H9 (cell line): ENCODE results near the gene GNA12. TPM values are rescaled to one million over a fixed set of nuclear protein-coding genes. Genes with fewer than 3 reads are reported as not detected.
A peak's percentile ranks its signal among the peaks of the same experiment; 100 is the strongest.
"Not testable (repeated sequence)": the region's sequence is repeated elsewhere in the genome, so short reads cannot be mapped to it uniquely, and the experiment has no call there.

Experiments
- DNase-seq: peaks from one replicate; pipeline ENCODE4 v3.0.0-alpha.2; 2017
- H2AFZ ChIP-seq: one replicate; pipeline ENCODE4 v1.6.1; 2013; ENCODE audit warnings: mild to moderate bottlenecking, low read length, control low read depth, moderate library complexity
- H2AK5ac ChIP-seq: 2 replicates; pipeline ENCODE4 v1.6.1; 2013; ENCODE audit warnings: low read length, control low read depth, mixed read lengths; ENCODE audit not compliant: insufficient read length
- H2BK120ac ChIP-seq: one replicate; pipeline ENCODE4 v1.6.1; 2013; ENCODE audit warnings: low read depth, mild to moderate bottlenecking, low read length, control low read depth, inconsistent platforms; ENCODE audit not compliant: poor library complexity, severe bottlenecking
- H2BK12ac ChIP-seq: 2 replicates; pipeline ENCODE4 v1.6.1; 2013; ENCODE audit warnings: low read length, control low read depth, mixed read lengths, low read depth; ENCODE audit not compliant: insufficient read length
- H2BK15ac ChIP-seq: 2 replicates; pipeline ENCODE4 v1.6.1; 2013; ENCODE audit warnings: low read depth, low read length, control low read depth
- H2BK20ac ChIP-seq: one replicate; pipeline ENCODE4 v1.6.1; 2013; ENCODE audit warnings: low read depth, mild to moderate bottlenecking, low read length, control low read depth, inconsistent platforms; ENCODE audit not compliant: poor library complexity, severe bottlenecking
- H2BK5ac ChIP-seq: 2 replicates; pipeline ENCODE4 v1.6.1; 2013; ENCODE audit warnings: low read length, control low read depth, mixed read lengths; ENCODE audit not compliant: insufficient read length
- H3K14ac ChIP-seq: 2 replicates; pipeline ENCODE4 v1.6.1; 2013; ENCODE audit warnings: low read length, control low read depth; ENCODE audit not compliant: insufficient read depth
- H3K18ac ChIP-seq: 2 replicates; pipeline ENCODE4 v1.6.1; 2013; ENCODE audit warnings: low read depth, mild to moderate bottlenecking, mixed read lengths, low read length, control low read depth; ENCODE audit not compliant: insufficient read length
- H3K23ac ChIP-seq: 2 replicates; pipeline ENCODE4 v1.6.1; 2013; ENCODE audit warnings: low read length, control low read depth, mixed read lengths, low read depth; ENCODE audit not compliant: insufficient read length
- H3K23me2 ChIP-seq: 2 replicates; pipeline ENCODE4 v1.6.1; 2013; ENCODE audit warnings: low read depth, mild to moderate bottlenecking, mixed read lengths, low read length, control low read depth; ENCODE audit not compliant: insufficient read length, poor library complexity, severe bottlenecking
- H3K27ac ChIP-seq: 2 replicates; pipeline ENCODE4 v1.5.1; 2013; ENCODE audit warnings: low read length, control low read depth, mixed read lengths, low read depth; ENCODE audit not compliant: insufficient read length
- H3K27me3 ChIP-seq: 2 replicates; pipeline ENCODE4 v1.6.1; 2013; ENCODE audit warnings: low read length, control low read depth, inconsistent platforms; ENCODE audit not compliant: insufficient read depth
- H3K4ac ChIP-seq: 2 replicates; pipeline ENCODE4 v1.6.1; 2013; ENCODE audit warnings: low read depth, mild to moderate bottlenecking, control low read depth, inconsistent platforms, low read length, moderate library complexity
- H3K4me1 ChIP-seq: 2 replicates; pipeline ENCODE4 v1.6.1; 2013; ENCODE audit warnings: low read length, control low read depth, inconsistent platforms; ENCODE audit not compliant: insufficient read depth
- H3K4me2 ChIP-seq: 2 replicates; pipeline ENCODE4 v1.6.1; 2013; ENCODE audit warnings: low read length, control low read depth, mixed read lengths; ENCODE audit not compliant: insufficient read length, insufficient read depth
- H3K56ac ChIP-seq: 2 replicates; pipeline ENCODE4 v1.6.1; 2013; ENCODE audit warnings: low read depth, mild to moderate bottlenecking, mixed read lengths, low read length, control low read depth; ENCODE audit not compliant: insufficient read length
- H3K79me1 ChIP-seq: 2 replicates; pipeline ENCODE4 v1.6.1; 2013; ENCODE audit warnings: low read depth, mild to moderate bottlenecking, moderate library complexity, low read length, control low read depth, inconsistent platforms; ENCODE audit not compliant: insufficient read depth, poor library complexity, severe bottlenecking
- H3K79me2 ChIP-seq: 2 replicates; pipeline ENCODE4 v1.6.1; 2013; ENCODE audit warnings: low read length, control low read depth, inconsistent platforms; ENCODE audit not compliant: insufficient read depth
- H3K9ac ChIP-seq: 2 replicates; pipeline ENCODE4 v1.6.1; 2013; ENCODE audit warnings: low read length, control low read depth, mixed read lengths; ENCODE audit not compliant: insufficient read length; ENCODE audit errors: extremely low read depth
- H3K9me3 ChIP-seq: one replicate; pipeline ENCODE4 v1.6.1; 2013; ENCODE audit warnings: low read depth, low read length, inconsistent platforms; ENCODE audit not compliant: control insufficient read depth
- H3T11ph ChIP-seq: one replicate; pipeline ENCODE4 v1.6.1; 2013; ENCODE audit warnings: mild to moderate bottlenecking, low read length, control low read depth, inconsistent platforms
- H4K20me1 ChIP-seq: one replicate; pipeline ENCODE4 v1.6.1; 2013; ENCODE audit not compliant: control insufficient read depth, insufficient read length, insufficient read depth
- H4K5ac ChIP-seq: 2 replicates; pipeline ENCODE4 v1.6.1; 2013; ENCODE audit warnings: low read depth, mild to moderate bottlenecking, mixed read lengths, low read length, control low read depth; ENCODE audit not compliant: insufficient read length
- H4K8ac ChIP-seq: replicated peaks from 2 replicates; pipeline ENCODE4 v1.6.1; 2013; ENCODE audit warnings: low read length, control low read depth, mixed read lengths, low read depth; ENCODE audit not compliant: insufficient read length
- H4K91ac ChIP-seq: 2 replicates; pipeline ENCODE4 v1.6.1; 2013; ENCODE audit warnings: low read depth, mild to moderate bottlenecking, moderate library complexity, mixed read lengths, low read length, control low read depth; ENCODE audit not compliant: insufficient read length
- H3K27ac Mint-ChIP-seq, 3 experiments: 2 replicates in 2 of 3; 3 replicates in 1 of 3; pipeline ENCODE4 v1.8.0; 2020 to 2021; ENCODE audit warnings: mixed read lengths in 3 of 3, mild to moderate bottlenecking in 1 of 3, moderate library complexity in 1 of 3
- H3K27me3 Mint-ChIP-seq: 2 replicates; pipeline ENCODE4 v1.8.0; 2021; ENCODE audit warnings: low read depth, mild to moderate bottlenecking, moderate library complexity, mixed read lengths
- H3K36me3 Mint-ChIP-seq, 3 experiments: 2 replicates in 2 of 3; 3 replicates in 1 of 3; pipeline ENCODE4 v1.8.0; 2020 to 2021; ENCODE audit warnings: low read depth in 3 of 3, mixed read lengths in 3 of 3; ENCODE audit not compliant: insufficient read depth in 1 of 3
- H3K4me1 Mint-ChIP-seq, 2 experiments: 2 replicates each; pipeline ENCODE4 v1.8.0; 2020; ENCODE audit warnings: mixed read lengths in 2 of 2
- H3K4me3 Mint-ChIP-seq, 2 experiments: 2 replicates in 1 of 2; 3 replicates in 1 of 2; pipeline ENCODE4 v1.8.0; 2020 to 2021; ENCODE audit warnings: mild to moderate bottlenecking in 2 of 2, mixed read lengths in 2 of 2, moderate library complexity in 1 of 2
- H3K9me3 Mint-ChIP-seq, 2 experiments: 2 replicates in 1 of 2; 3 replicates in 1 of 2; pipeline ENCODE4 v1.8.0; 2020; ENCODE audit warnings: mild to moderate bottlenecking in 2 of 2, mixed read lengths in 2 of 2, moderate library complexity in 1 of 2
- CTCF ChIP-seq: fragments of 200-600 bp; sonication (generic); conservative IDR thresholded peaks from 3 replicates; pipeline ENCODE4 v1.8.0; 2021; ENCODE audit warnings: antibody characterized with exemption, mild to moderate bottlenecking
- WGBS: extraction: QIAGEN DNeasy Blood & Tissue Kit; methylation state at CpG from one replicate; pipeline ENCODE4 v1.1.7; 2013; ENCODE audit warnings: missing lambda C conversion rate, low lambda C conversion rate, mixed read lengths; ENCODE audit not compliant: insufficient read length; ENCODE audit errors: extremely low coverage; 5-methylcytosine and 5-hydroxymethylcytosine counted together
- total RNA-seq: library from RNA; stranded (reverse); gene quantifications from 2 replicates; pipeline ENCODE4 v1.2.1, GENCODE V29; 2021

GNA12 gene
- total RNA-seq, 1 experiment from 2014 or later: 60.2 TPM

DNA sequence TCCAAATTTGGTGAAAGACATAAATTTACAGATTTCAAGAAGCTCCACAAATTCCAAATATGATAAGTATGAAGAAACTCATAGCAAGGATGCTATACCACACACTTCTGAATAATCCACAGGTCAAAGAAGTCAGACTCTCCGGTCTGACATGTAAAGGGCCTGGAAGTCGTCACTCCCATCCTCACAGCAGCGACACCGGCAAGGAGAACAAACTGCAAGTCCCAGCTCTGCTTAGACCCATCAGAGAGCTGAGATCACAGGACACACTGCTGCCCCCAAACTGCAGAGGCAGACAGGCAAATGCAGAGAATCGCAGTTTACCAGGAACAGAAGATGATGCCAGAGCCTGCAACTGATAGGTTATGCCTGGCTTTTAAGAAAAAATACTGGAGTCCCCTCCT lies 94.1 kb downstream of the GNA12 start:
- no peak overlapping the region for H3K18ac ChIP-seq
- no peak overlapping the region for H3K23ac ChIP-seq
- DNase-seq: no peak
- no peak overlapping the region for H2BK120ac ChIP-seq
- H3K4me1 ChIP-seq: no peaks in the 10 kb centered on the region
- H2BK5ac ChIP-seq: no peak overlapping the region
- H3K9ac ChIP-seq: no peak overlapping the region
- H4K20me1 ChIP-seq: peaks cover 2% of the 10 kb centered on the region
- H2AK5ac ChIP-seq: no peak overlapping the region
- H3K27me3 ChIP-seq: no peaks in the 10 kb centered on the region
- Mint-ChIP-seq H3K27ac (peak overlapping the region in 2 of 3 experiments; percentile 40 to 73; a peak in 2 of 7 replicates), H3K9me3 (peaks cover 21 to 27% of the 10 kb centered on the region in 2 experiments), H3K27me3 (no peaks in the 10 kb centered on the region), H3K36me3 (peaks cover 22 to 37% (median 30%) of the 10 kb centered on the region in 3 experiments), H3K4me1 (peaks cover 16 to 17% of the 10 kb centered on the region in 2 experiments), H3K4me3 (no peak overlapping the region)
- no peak overlapping the region for H3K14ac ChIP-seq
- no peak overlapping the region for H2BK20ac ChIP-seq
- no peaks in the 10 kb centered on the region for H3K79me1 ChIP-seq
- H2AFZ ChIP-seq: no peak overlapping the region
- H2BK15ac ChIP-seq: no peak overlapping the region
- H3K23me2 ChIP-seq: no peaks in the 10 kb centered on the region
- TF ChIP-seq CTCF: no peak
- H3K4me2 ChIP-seq: no peak overlapping the region
- no peak overlapping the region for H4K8ac ChIP-seq
- peaks cover 18% of the 10 kb centered on the region; the same call in 1 of the 2 replicates for H3K79me2 ChIP-seq
- no peak overlapping the region for H4K5ac ChIP-seq
- no peak overlapping the region for H2BK12ac ChIP-seq
- no peaks in the 10 kb centered on the region for H3K9me3 ChIP-seq
- H4K91ac ChIP-seq: no peak overlapping the region
- H3T11ph ChIP-seq: no peak overlapping the region
- H3K27ac ChIP-seq: no peak overlapping the region
- no CpG with 5 or more reads among the region's 5 CpGs for WGBS
- H3K56ac ChIP-seq: no peak overlapping the region
- no peak overlapping the region for H3K4ac ChIP-seq

DNA sequence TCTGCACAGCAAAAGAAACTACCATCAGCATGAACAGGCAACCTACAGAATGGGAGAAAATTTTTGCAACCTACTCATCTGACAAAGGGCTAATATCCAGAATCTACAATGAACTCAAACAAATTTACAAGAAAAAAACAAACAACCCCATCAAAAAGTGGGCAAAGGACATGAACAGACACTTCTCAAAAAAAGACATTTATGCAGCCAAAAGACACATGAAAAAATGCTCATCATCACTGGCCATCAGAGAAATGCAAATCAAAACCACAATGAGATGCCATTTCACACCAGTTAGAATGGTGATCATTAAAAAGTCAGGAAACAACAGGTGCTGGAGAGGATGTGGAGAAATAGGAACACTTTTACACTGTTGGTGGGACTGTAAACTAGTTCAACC lies 95.4 kb downstream of the GNA12 start:
- not testable (repeated sequence) for H2BK120ac ChIP-seq, H2BK12ac ChIP-seq, H3K14ac ChIP-seq, H3K9me3 ChIP-seq, H2AK5ac ChIP-seq, H3K4me1 ChIP-seq, H3K18ac ChIP-seq, H4K8ac ChIP-seq, H2AFZ ChIP-seq, H3K56ac ChIP-seq, H4K5ac ChIP-seq, H3K23me2 ChIP-seq, H3K23ac ChIP-seq, H2BK5ac ChIP-seq, H3K79me1 ChIP-seq, DNase-seq, H4K20me1 ChIP-seq, H3K4me2 ChIP-seq, H3K4me3 Mint-ChIP-seq, H2BK20ac ChIP-seq, H3K27ac Mint-ChIP-seq, H3T11ph ChIP-seq, H3K27ac ChIP-seq, H3K4ac ChIP-seq, H3K27me3 Mint-ChIP-seq, H2BK15ac ChIP-seq, H3K27me3 ChIP-seq, H3K9ac ChIP-seq, H4K91ac ChIP-seq
- peaks cover 34 to 40% of the 10 kb centered on the region in 2 experiments for H3K9me3 Mint-ChIP-seq
- H3K36me3 Mint-ChIP-seq: peaks cover 35 to 41% (median 38%) of the 10 kb centered on the region in 3 experiments
- H3K79me2 ChIP-seq: peaks cover 15% of the 10 kb centered on the region; the same call in 1 of the 2 replicates
- peaks cover 16 to 17% of the 10 kb centered on the region in 2 experiments for H3K4me1 Mint-ChIP-seq
